GM23338 (cell line): Measurements from ENCODE around the gene PSPN. TPM values are rescaled to one million over a fixed set of nuclear protein-coding genes. Genes with fewer than 3 reads are reported as not detected.

ENCODE experiments used
- ATAC-seq: fragments of 200-7000 bp; cut with Tn5 transposase; 3 replicates; pipeline ENCODE4 v1.9.1; 2020
- DNase-seq: peaks from one replicate; pipeline ENCODE4 v3.0.0-alpha.2; 2015; ENCODE audit warnings: low spot score
- H2AFZ ChIP-seq: fragments of 200-600 bp; sonication (generic); 2 replicates; pipeline ENCODE4 v1.8.0; 2016; ENCODE audit warnings: antibody characterized with exemption, mild to moderate bottlenecking, moderate library complexity
- H3F3A ChIP-seq: fragments of 200-600 bp; sonication (generic); replicated peaks from 2 replicates; pipeline ENCODE4 v1.8.0; 2017; ENCODE audit warnings: antibody characterized with exemption, mixed run types, low read depth
- H3K27ac ChIP-seq: fragments of 200-600 bp; sonication (generic); 2 replicates; pipeline ENCODE4 v1.6.1; 2016; ENCODE audit warnings: low read depth
- H3K27me3 ChIP-seq: fragments of 200-600 bp; sonication (generic); 2 replicates; pipeline ENCODE4 v1.8.0; 2016; ENCODE audit warnings: mild to moderate bottlenecking, mixed run types, moderate library complexity; ENCODE audit not compliant: insufficient read depth
- H3K36me3 ChIP-seq: fragments of 200-600 bp; sonication (generic); 2 replicates; pipeline ENCODE4 v1.8.0; 2016; ENCODE audit warnings: mild to moderate bottlenecking; ENCODE audit not compliant: insufficient read depth
- H3K4me1 ChIP-seq: fragments of 200-600 bp; sonication (generic); 2 replicates; pipeline ENCODE4 v1.8.0; 2016; ENCODE audit warnings: mild to moderate bottlenecking, moderate library complexity; ENCODE audit not compliant: insufficient read depth
- H3K4me2 ChIP-seq: fragments of 200-600 bp; sonication (generic); 2 replicates; pipeline ENCODE4 v1.7.1; 2017; ENCODE audit warnings: mixed run types
- H3K4me3 ChIP-seq: fragments of 200-600 bp; sonication (generic); 2 replicates; pipeline ENCODE4 v1.6.1; 2016; ENCODE audit warnings: mixed run types
- H3K79me2 ChIP-seq: fragments of 200-600 bp; sonication (generic); replicated peaks from 2 replicates; pipeline ENCODE4 v1.8.0; 2017; ENCODE audit warnings: mild to moderate bottlenecking; ENCODE audit not compliant: insufficient read depth
- H3K9me2 ChIP-seq: fragments of 200-600 bp; sonication (generic); 2 replicates; pipeline ENCODE4 v1.8.0; 2017; ENCODE audit not compliant: insufficient read depth
- H4K20me1 ChIP-seq: fragments of 200-600 bp; sonication (generic); replicated peaks from 2 replicates; pipeline ENCODE4 v1.8.0; 2017; ENCODE audit warnings: mild to moderate bottlenecking; ENCODE audit not compliant: insufficient read depth
- H3K27ac Mint-ChIP-seq: 2 replicates; pipeline ENCODE4 v1.8.0; 2020; ENCODE audit warnings: inconsistent platforms, mild to moderate bottlenecking, moderate library complexity, mixed read lengths
- H3K27me3 Mint-ChIP-seq: 3 replicates; pipeline ENCODE4 v1.8.0; 2022; ENCODE audit warnings: low read depth, mild to moderate bottlenecking, moderate library complexity, mixed read lengths, inconsistent platforms; ENCODE audit not compliant: insufficient read depth, poor library complexity
- H3K36me3 Mint-ChIP-seq: 3 replicates; pipeline ENCODE4 v1.8.0; 2021; ENCODE audit warnings: low read depth, mild to moderate bottlenecking, inconsistent platforms, moderate library complexity, mixed read lengths
- H3K4me1 Mint-ChIP-seq: 3 replicates; pipeline ENCODE4 v1.8.0; 2020; ENCODE audit warnings: mild to moderate bottlenecking, inconsistent platforms, mixed read lengths
- H3K4me3 Mint-ChIP-seq: 3 replicates; pipeline ENCODE4 v1.8.0; 2021; ENCODE audit warnings: moderate library complexity, mild to moderate bottlenecking, inconsistent platforms, mixed read lengths
- H3K9me3 Mint-ChIP-seq: 3 replicates; pipeline ENCODE4 v1.8.0; 2020; ENCODE audit warnings: moderate library complexity, mild to moderate bottlenecking, inconsistent platforms, mixed read lengths
- ETS1 ChIP-seq: IDR thresholded peaks from 2 replicates; pipeline ENCODE4 v1.6.1; 2016; ENCODE audit warnings: antibody characterized with exemption
- EZH2 ChIP-seq: fragments of 200-600 bp; sonication (generic); IDR thresholded peaks from one replicate; pipeline ENCODE4 v1.8.0; 2017; ENCODE audit warnings: antibody characterized with exemption, mild to moderate bottlenecking, low read depth; ENCODE audit not compliant: unreplicated experiment
- EZH2phosphoT487 ChIP-seq: fragments of 200-600 bp; sonication (generic); IDR thresholded peaks from one replicate; pipeline ENCODE4 v1.8.1; 2018; ENCODE audit warnings: antibody characterized with exemption; ENCODE audit not compliant: unreplicated experiment
- JUNB ChIP-seq: IDR thresholded peaks from one replicate; pipeline ENCODE4 v1.6.1; 2016; ENCODE audit warnings: antibody characterized with exemption; ENCODE audit not compliant: unreplicated experiment
- NANOG ChIP-seq: IDR thresholded peaks from 2 replicates; pipeline ENCODE4 v1.6.1; 2016; ENCODE audit warnings: antibody characterized with exemption, borderline replicate concordance
- ZNF331 ChIP-seq: fragments of 250-450 bp; sonication (Bioruptor Pico); IDR thresholded peaks from 2 replicates; pipeline ENCODE4 v1.5.0; 2020; ENCODE audit warnings: low read depth, mild to moderate bottlenecking, moderate library complexity
- polyA plus RNA-seq: library from polyadenylated mRNA; unstranded; fragments of >200 nt; fragmentation: Nextera tagmentation; extraction: Ambion mirVana; gene quantifications from 2 replicates; pipeline ENCODE4 v1.2.1, GENCODE V29; 2016
- total RNA-seq: library from RNA; depleted of rRNA; stranded (reverse); fragments of >200 nt; shearing (Covaris generic); gene quantifications from 2 replicates; pipeline ENCODE4 v1.2.3, GENCODE V29; 2014
- TF ChIP-seq, protein P1 (sequence below), 2 experiments: fragments of 200-600 bp in 1 of 2; sonication (generic) in 1 of 2; conservative IDR thresholded peaks; 2 replicates each; pipeline versions ENCODE4 v1.5.1 to v1.6.1; 2016 to 2017; ENCODE audit warnings: antibody characterized with exemption in 2 of 2, low read depth in 2 of 2, mild to moderate bottlenecking in 2 of 2, moderate library complexity in 1 of 2
- TF ChIP-seq, protein P2 (sequence below): fragments of 250-450 bp; sonication (Bioruptor Pico); IDR thresholded peaks from 2 replicates; pipeline ENCODE4 v1.5.0; 2020; ENCODE audit warnings: mild to moderate bottlenecking, moderate library complexity

Gene PSPN
- total and polyA plus RNA-seq, 2 experiments from 2014 or later = 0.82 to 1.2 TPM

GRCh38 chr19:6340493-6341201 lies 35.1 kb downstream of the PSPN start (continued):
- TF ChIP-seq, protein P1, sequence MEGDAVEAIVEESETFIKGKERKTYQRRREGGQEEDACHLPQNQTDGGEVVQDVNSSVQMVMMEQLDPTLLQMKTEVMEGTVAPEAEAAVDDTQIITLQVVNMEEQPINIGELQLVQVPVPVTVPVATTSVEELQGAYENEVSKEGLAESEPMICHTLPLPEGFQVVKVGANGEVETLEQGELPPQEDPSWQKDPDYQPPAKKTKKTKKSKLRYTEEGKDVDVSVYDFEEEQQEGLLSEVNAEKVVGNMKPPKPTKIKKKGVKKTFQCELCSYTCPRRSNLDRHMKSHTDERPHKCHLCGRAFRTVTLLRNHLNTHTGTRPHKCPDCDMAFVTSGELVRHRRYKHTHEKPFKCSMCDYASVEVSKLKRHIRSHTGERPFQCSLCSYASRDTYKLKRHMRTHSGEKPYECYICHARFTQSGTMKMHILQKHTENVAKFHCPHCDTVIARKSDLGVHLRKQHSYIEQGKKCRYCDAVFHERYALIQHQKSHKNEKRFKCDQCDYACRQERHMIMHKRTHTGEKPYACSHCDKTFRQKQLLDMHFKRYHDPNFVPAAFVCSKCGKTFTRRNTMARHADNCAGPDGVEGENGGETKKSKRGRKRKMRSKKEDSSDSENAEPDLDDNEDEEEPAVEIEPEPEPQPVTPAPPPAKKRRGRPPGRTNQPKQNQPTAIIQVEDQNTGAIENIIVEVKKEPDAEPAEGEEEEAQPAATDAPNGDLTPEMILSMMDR (conservative IDR thresholded peaks at IDR 0.05; ENCODE audit: low read depth in 2 of 2) = peak; percentile 32; a peak in 2 of 4 replicates
- no peak for TF ChIP-seq JUNB

GRCh38 chr19:6334490-6335285 lies 41.0 kb downstream of the PSPN start:
- Histone ChIP-seq H3F3A (no peaks in the 10 kb centered on the region), H3K4me3 (no peak overlapping the region), H3K4me2 (no peak overlapping the region), H2AFZ (no peak overlapping the region), H4K20me1 (no peaks in the 10 kb centered on the region), H3K27me3 (no peaks in the 10 kb centered on the region), H3K27ac (no peak overlapping the region), H3K4me1 (no peaks in the 10 kb centered on the region), H3K9me2 (no peaks in the 10 kb centered on the region), H3K79me2 (no peaks in the 10 kb centered on the region), H3K36me3 (no peaks in the 10 kb centered on the region)
- TF ChIP-seq EZH2phosphoT487 = no peak
- TF ChIP-seq JUNB = no peak
- TF ChIP-seq ETS1 = no peak
- TF ChIP-seq NANOG = no peak
- TF ChIP-seq EZH2 = no peak
- peaks cover 2% of the 10 kb centered on the region for H3K27me3 Mint-ChIP-seq
- H3K4me3 Mint-ChIP-seq = no peak overlapping the region
- DNase-seq (no peak), ATAC-seq (no peak)
- H3K36me3 Mint-ChIP-seq = 0 out of 3 replicates have a peak, but pooled peaks cover 2% of the 10 kb centered on the region
- peaks cover 64% of the 10 kb centered on the region for H3K9me3 Mint-ChIP-seq
- H3K4me1 Mint-ChIP-seq = no peaks in the 10 kb centered on the region
- no peak overlapping the region for H3K27ac Mint-ChIP-seq

GRCh38 chr19:6333439-6333838 lies 42.3 kb downstream of the PSPN start, which contains the start of gene ACER1:
Gene ACER1 (minus strand): TSS chr19:6333612. CDS start chr19:6333551, 61 bp downstream.
- H3K9me3 Mint-ChIP-seq = peaks cover 63% of the 10 kb centered on the region
- H3K4me2 ChIP-seq = no peak within 1 kb of the TSS
- no peak within 1 kb of the TSS for H3K27ac ChIP-seq
- H3K4me3 ChIP-seq = no peak within 1 kb of the TSS
- H3K4me1 Mint-ChIP-seq = no peaks in the 10 kb centered on the region
- DNase-seq (peak; percentile 20), ATAC-seq (no peak)
- no peak within 1 kb of the TSS for H2AFZ ChIP-seq
- H3K9me2 ChIP-seq = no peaks in the 10 kb centered on the region
- peaks cover 2% of the 10 kb centered on the region for H3K27me3 Mint-ChIP-seq
- no peaks in the 10 kb centered on the region for H3F3A ChIP-seq
- no peaks in the 10 kb centered on the region for H3K36me3 Mint-ChIP-seq
- no peak within 1 kb of the TSS for H3K27ac Mint-ChIP-seq
- H3K4me3 Mint-ChIP-seq = no peak within 1 kb of the TSS
- H3K4me1 ChIP-seq = no peaks in the 10 kb centered on the region
- no peaks in the 10 kb centered on the region for H3K27me3 ChIP-seq
- H3K79me2 ChIP-seq = no peaks in the 10 kb centered on the region
- H3K36me3 ChIP-seq = no peaks in the 10 kb centered on the region
- no peak for TF ChIP-seq ZNF331
- TF ChIP-seq EZH2 = no peak
- TF ChIP-seq, protein P2, sequence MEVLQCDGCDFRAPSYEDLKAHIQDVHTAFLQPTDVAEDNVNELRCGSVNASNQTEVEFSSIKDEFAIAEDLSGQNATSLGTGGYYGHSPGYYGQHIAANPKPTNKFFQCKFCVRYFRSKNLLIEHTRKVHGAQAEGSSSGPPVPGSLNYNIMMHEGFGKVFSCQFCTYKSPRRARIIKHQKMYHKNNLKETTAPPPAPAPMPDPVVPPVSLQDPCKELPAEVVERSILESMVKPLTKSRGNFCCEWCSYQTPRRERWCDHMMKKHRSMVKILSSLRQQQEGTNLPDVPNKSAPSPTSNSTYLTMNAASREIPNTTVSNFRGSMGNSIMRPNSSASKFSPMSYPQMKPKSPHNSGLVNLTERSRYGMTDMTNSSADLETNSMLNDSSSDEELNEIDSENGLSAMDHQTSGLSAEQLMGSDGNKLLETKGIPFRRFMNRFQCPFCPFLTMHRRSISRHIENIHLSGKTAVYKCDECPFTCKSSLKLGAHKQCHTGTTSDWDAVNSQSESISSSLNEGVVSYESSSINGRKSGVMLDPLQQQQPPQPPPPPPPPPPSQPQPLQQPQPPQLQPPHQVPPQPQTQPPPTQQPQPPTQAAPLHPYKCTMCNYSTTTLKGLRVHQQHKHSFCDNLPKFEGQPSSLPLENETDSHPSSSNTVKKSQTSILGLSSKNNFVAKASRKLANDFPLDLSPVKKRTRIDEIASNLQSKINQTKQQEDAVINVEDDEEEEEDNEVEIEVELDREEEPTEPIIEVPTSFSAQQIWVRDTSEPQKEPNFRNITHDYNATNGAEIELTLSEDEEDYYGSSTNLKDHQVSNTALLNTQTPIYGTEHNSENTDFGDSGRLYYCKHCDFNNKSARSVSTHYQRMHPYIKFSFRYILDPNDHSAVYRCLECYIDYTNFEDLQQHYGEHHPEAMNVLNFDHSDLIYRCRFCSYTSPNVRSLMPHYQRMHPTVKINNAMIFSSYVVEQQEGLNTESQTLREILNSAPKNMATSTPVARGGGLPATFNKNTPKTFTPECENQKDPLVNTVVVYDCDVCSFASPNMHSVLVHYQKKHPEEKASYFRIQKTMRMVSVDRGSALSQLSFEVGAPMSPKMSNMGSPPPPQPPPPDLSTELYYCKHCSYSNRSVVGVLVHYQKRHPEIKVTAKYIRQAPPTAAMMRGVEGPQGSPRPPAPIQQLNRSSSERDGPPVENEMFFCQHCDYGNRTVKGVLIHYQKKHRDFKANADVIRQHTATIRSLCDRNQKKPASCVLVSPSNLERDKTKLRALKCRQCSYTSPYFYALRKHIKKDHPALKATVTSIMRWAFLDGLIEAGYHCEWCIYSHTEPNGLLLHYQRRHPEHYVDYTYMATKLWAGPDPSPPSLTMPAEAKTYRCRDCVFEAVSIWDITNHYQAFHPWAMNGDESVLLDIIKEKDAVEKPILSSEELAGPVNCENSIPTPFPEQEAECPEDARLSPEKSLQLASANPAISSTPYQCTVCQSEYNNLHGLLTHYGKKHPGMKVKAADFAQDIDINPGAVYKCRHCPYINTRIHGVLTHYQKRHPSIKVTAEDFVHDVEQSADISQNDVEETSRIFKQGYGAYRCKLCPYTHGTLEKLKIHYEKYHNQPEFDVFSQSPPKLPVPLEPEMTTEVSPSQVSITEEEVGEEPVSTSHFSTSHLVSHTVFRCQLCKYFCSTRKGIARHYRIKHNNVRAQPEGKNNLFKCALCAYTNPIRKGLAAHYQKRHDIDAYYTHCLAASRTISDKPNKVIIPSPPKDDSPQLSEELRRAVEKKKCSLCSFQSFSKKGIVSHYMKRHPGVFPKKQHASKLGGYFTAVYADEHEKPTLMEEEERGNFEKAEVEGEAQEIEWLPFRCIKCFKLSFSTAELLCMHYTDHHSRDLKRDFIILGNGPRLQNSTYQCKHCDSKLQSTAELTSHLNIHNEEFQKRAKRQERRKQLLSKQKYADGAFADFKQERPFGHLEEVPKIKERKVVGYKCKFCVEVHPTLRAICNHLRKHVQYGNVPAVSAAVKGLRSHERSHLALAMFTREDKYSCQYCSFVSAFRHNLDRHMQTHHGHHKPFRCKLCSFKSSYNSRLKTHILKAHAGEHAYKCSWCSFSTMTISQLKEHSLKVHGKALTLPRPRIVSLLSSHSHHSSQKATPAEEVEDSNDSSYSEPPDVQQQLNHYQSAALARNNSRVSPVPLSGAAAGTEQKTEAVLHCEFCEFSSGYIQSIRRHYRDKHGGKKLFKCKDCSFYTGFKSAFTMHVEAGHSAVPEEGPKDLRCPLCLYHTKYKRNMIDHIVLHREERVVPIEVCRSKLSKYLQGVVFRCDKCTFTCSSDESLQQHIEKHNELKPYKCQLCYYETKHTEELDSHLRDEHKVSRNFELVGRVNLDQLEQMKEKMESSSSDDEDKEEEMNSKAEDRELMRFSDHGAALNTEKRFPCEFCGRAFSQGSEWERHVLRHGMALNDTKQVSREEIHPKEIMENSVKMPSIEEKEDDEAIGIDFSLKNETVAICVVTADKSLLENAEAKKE = no peak
- H4K20me1 ChIP-seq = no peaks in the 10 kb centered on the region
